ENCODE data around the gene ARHGEF4.

The ARHGEF4 gene

DNA sequence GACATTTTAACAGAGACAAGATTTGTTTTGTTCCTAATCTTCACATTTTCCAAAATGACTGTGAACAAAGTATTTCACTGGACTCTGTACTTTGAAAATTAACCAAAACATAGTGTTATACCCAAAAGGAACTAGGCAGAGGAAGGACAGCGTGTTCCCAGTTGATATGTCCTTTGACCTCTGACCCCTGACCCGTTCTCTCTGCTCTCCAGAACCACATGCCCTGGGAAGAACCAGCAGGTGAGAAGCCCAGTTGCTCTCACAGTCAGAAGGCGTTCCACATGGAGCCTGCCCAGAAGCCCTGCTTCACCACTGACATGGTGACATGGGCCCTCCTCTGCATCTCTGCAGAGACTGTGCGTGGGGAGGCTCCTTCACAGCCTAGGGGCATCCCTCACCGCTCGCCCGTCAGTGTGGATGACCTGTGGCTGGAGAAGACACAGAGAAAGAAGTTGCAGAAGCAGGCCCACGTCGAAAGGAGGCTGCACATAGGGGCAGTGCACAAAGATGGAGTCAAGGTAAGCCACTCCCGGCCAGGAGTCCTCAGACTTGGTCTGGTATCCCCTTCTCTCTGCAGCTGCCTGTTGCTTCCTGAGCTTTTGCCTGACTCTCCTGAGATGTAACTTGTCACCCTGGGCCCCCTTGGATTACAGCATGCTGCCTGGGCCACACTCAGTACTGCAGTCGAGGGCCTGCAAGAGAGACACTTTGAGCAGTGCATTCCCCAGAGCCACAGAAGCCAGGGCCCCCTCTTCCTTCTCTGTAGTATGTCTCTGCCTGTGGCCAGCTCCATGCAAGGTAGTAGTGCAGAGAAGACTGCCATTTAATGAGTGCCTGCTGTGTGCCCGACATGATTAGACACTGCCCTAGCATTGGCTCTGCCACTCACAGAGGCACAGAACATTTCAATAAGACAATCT, 94.3 kb downstream of the ARHGEF4 start:
- DNase-seq = no peak

DNA sequence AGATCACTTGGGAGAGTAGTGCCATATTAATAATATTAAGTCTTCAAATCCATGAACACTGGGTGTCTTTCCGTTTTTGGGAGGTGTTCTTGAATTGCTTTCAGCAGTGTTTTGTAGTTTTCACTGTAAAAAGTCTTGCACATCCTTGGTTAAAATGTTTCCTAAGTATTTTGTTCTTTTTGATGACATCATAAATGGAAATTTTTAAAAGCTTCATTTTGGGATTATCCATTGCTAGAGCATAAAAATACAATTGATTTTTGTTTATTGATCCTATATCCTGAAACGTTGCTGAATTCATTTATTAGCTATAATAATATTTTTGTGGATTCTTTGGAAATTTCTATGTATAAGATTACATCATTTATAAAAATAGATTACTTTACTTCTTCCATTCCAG, 96.8 kb downstream of the ARHGEF4 start:
- no peak for DNase-seq

DNA sequence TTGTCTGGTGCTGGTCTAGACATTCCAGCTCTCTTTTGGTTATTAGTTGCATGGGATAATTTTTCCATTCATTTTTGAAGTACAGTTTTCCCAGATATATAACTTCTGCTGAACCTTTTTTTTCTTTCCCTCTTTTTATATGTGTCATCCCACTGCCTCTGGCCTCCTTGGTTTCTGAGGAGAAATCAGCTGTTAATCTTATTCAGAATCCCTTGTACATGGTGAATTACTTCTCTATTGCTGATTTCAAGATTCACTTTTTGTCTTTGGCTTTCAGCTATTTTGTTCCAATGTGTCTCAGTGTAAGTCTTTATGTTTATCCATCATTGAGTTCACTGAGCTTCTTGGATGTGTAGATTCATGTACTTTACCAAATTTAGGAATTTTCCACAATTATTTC, 99.7 kb downstream of the ARHGEF4 start:
- no peak for DNase-seq

DNA sequence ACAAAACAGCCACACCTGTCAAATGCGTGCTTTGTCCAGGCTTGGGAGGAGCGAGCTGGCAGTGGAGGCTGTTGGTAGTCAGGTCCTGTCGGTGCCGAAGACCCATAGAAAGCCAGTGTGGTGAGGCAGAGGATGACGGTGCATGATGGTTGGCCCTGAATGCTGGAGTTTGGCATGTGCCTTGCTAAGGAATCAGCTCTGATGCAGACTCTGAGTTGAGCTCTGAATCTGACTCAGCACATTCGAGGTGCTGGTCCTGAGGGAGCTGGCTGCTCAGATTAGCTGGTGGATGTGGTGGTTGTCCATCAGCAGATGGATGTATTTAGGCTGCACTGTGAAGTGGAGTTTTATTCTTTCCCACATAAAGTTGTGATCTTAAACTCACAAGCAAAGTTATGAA, 111.3 kb downstream of the ARHGEF4 start:
- no peak for DNase-seq

DNA sequence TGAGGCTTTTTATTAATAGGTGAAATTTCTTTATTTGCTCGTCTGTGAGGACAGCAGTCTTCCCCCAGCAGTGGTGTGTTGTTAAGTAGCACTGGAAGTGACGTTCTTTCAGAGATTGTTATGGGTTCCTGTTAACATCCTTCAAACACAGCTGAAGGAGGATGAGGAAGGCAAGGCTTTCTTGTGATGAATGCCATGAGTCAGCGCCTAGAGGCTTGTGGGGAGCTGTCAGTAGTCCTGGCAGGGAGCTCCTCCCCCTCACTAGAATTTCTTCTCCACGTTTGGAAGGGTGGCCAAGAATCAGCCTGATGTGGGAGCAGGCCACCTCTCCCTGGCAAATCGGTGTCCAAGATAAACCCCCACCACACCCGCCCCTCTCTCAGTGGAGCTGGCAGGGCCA, 113.2 kb downstream of the ARHGEF4 start:
- DNase-seq = no peak

DNA sequence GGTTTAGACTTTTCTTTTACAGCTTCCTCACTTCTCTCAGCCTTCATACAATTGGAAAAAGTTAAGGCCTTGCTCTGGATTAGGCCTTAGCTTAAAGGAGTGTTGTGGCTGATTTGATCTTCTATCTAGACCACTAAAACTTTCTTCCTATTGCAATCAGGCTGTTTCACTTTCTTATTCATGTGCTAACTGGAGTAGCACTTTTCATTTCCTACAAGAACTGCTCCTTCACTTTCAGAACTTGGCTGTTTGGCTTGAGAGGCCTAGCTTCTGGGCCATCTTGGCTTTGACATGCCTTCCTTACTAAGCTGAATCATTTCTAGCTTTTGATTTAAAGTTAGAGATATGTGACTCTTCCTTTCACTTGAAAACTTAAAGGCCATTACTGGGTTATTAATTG, 114.3 kb downstream of the ARHGEF4 start:
- no peak for DNase-seq

DNA sequence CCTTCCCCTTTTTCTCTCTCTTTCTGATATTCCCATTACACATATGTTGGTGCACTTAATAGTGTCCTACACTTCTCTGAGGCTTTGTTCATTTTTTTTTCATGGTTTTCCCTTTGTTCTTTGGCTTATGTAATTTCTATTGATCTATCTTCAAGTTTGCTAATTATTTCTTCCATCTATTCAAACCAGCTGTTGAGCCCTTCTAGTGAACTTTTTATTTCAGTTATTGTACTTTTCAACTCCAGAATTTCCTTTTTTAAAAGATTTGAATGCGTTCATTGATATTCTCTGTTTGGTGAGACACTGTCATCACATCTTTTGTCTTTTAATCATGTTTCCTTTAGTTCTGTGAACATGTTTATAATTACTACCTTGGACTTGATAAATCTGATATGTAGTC, 118.2 kb downstream of the ARHGEF4 start:
- DNase-seq = no peak

DNA sequence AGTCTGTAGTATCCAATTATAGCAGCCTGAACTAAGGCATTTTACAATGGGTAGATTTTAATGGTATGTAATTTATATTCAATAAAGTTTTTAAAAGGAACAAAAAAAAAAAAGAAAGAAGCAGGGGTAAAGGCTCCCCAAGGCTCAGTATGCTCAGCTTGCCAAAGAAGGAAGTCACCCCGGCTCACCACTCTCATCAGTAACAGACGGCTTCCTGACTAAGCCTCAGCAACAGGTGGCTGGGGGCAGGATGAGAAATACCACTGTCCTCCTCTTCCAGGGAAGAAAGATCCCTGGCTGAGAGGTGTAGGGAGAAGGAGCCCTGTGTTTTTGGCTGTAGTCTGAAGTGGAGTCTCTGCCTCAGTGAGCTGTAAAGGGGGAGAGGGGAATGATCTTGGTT, 121.2 kb downstream of the ARHGEF4 start:
- no peak for DNase-seq

DNA sequence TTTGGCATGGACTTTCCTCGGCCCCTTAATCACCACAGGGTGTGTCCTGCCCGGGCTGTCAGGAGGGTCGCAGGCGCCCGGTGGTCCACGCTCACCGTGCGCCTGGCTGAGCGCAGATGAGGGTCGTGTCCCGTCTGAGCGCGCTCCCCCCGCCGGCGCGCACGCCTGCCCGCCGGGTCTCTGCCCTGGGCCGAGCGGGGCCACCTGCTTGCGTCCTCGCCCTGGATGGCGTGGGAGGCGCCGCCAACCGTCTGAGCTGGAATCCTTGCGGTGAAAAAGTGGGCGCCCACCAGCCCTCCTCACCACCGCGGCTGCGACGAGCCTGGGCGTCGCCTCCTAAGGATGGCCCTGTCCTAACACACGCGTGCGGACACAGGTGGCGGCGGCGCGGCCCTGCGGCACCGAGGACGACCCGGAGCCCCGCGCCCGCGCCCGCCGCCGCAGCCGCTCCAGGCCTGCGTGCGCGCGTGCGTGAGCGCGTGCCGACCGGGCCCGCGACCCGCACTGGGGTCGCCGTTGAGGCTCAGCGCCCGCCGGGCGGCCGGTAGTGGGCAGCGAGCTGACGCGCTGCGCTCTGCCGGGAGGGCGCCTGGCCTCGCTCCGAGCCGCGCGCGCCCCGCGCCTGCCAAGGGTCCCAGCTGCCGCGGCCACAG, 126.6 kb downstream of the ARHGEF4 start:
- no peak for DNase-seq

DNA sequence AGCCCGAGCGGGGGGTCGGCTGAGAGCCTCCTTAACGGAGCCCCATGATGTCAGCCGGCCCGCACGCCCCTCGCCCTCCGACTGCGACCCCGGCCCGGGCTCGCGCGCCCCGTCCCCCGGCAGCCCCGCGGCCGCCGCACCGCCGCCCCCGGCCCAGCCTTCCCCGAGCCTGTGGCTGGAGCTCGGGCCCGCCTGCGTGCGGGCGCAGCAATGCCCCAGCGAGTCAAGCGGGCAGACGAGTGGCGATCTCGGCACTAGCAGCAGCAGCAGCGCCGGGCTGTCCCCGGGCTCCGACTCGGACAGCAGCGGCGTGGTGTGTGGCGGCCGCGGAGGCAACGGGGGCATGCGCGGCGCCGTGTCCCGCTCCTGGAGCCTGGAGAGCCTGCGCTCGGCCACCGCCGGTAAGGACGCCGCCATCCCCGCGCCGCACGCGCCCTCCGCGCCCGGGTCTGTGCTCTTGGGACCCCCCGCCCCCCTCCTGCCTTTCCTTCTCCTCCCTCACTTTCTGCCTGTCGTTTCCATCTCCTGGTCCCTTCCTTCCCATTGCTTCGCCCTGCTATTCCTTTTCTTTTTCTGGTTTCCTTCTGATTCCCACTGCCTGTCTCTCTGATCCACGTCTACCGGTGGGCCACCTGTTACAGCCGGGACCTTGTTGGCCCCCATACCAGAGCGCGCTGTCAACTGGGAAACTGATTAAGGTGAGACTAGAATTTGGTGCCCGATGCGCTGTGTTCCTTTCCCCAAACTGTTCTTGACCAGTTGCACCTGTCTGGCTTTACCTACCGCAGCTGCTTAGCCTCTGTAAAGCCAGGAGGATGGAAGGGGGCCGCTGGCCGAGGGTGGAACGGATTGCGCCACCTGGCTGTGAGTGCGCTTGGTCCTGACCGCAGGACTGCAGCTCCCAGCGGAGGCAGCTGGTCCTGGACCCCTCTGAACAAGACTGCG, 127.4 kb downstream of the ARHGEF4 start:
- DNase-seq = no peak

DNA sequence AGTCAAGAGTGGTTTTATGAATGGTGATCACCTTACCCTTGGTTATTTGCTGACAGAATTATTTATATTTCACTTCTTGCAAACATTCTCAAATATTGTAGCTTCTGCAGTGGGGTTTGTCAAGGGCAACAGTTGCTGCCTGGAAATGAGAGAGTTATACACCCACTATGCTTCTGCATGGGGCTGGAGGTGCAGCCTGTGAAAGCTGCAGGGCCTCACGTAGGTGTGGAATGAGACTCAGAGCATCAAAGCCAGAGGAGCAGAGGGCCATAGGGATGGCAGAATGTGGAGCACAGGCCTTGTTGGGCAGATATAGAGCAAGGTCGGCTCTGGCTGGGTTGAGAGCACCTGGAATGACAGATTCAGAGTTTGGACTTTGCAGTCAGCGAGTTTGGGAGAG, 128.2 kb downstream of the ARHGEF4 start:
- no peak for DNase-seq

DNA sequence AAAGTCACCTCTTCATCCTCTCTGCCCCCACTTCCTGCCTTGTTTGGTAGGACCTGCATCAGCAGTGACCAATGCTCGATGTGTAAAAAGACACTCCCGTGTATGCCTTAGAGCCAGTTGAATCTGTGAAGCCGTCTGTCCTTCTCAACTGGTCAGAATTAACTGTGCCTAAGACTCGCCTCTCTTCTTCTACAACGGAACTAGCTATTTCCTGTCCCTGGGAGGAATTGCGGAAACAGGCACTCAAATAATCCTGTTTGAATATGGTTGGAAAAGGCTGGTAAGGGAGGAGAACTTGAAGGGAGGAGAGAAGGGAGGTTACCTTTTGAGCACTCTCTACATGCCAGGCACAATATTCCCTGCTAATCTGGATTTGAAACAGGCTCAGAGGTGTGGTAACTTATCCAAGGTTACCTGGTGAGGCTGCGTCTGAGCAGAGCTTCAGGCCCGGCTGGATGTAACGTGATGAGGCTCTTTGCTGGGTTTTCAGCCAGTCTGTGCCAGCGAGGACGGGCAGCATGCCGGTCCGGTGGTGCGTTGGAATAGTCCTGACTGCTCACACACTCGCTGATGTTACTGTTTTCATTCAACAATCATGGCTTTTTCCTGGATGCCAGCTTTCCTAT, 129.5 kb downstream of the ARHGEF4 start:
- DNase-seq = no peak

DNA sequence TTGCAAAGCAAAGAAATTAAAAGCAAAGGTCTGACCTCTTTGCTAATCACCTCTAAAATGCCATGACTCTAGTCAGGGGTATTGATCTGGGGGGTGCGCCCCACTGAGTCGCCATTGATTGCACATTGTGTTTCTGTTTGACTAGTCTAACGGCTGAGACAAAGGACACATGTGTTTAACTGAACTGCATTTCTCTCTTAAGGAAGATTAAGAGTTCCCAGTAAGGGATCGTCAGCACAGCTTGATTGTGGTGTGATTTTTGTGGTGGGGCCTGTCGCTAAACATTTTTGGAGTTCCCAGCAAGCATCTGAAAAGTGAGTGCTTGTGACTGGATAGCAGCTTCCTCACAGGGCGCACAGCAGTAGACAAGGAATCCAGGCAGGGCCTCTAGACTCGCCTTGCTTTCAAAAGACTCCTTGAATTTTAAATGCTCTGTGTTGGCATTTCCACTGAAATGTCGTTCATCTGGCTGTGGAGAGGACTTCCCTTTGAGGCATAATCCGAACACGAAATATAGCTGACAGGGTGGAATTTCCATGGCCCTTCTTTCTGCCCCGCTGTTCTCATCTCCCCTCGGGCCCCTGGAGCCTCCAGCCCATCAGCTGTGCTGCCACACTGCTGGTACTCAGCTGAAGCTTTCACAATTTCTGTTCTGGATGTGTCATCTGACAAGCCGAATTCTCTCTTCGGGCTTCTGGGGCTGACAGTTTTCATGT, 130.2 kb downstream of the ARHGEF4 start:
- DNase-seq = no peak

DNA sequence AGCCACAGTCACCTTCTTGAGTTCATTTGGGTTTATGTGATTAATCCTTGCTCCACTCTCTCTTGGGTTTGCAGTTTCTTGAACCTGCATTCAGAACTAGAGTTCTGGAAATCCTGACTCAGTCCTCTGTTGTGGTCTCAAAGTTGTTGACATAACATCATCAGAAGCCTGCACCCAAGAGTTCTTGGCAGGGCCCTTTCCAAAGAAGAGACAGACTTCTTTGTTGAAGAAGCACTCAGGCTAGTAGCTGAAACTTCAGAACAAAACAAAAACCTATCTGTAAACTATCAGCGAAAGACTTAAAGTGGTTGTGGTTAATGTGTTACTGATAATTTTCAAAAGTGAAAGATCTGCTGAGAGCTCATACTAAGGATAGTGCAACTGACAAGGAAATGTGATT, 135.7 kb downstream of the ARHGEF4 start:
- DNase-seq = no peak

DNA sequence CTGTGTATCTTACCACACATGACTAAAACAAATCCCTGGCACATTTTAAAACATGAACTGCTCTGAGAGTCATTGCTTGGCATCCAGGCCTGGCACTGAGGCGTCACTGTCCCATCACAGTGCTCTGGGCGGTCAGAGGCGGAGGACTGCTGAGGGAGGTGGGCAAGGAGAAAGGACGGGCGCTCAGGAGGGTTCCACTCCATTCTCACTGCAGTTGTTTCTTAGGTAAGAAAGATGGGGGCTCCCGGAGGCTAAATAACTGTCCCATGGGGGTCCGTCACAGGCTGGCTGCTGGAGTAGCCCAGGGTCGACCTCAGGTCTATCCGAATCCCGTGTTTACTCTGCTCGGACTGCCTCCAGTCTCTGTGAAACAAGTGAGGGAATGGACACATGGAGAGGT, 139.0 kb downstream of the ARHGEF4 start:
- no peak for DNase-seq

DNA sequence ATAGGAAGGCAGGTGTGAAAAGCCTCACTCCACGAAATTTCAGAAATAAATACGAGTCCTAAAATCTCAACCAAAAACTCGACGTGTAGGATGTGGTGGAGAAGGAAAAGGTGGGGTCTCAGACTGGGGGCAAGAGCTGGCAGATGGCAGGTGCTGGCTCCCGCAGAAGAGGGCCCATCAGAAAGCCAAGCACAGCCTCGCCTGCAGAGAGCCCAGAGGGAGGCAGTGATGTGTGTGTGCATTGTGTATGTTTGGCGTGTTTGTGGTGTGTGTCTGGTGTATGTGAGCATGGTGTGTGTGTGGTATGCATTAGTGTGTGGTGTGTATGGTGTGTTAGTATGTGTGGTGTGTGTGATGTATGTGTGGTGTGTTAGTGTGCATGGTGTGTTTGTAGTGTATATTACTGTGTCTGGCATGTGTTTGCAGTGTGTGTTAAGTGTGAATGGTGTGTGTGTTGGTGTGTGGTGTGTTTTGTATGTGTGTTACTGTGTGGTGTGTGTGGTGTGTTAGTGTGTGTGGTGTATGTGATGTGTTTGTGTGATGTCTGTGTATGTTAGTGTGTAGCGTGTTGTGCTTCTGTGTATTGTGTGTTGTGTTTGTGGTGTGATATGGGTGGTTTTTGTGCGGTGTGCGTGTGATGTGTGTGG, 140.0 kb downstream of the ARHGEF4 start:
- DNase-seq = no peak

DNA sequence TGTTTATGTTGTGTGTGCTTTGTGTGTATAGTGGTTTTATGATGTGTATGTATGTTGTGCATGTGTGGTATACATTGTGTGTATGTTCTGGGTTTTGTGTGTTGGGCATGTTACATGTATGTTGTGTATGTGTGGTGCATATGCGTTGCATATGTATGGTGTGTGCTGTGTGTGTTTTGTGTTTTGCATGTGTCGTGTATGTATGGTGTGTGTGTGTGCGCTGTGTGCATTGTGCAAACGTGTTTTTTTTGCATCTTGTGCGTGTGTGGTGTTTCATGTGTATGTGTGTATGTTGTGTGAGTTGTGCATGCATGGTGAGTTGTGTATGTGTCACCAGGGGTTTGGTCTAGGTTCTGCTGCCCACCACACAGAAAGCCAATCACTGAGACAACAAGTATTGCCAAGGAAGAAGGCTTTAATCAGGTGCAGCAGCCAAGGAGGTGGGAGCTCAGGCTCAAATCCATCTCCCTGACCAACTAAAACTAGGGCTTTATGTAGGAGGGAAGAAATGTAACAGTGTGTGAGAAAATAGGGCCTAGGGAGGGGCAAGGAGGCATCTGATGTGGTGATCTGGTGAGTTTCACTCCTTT, 140.8 kb downstream of the ARHGEF4 start:
- no peak for DNase-seq

DNA sequence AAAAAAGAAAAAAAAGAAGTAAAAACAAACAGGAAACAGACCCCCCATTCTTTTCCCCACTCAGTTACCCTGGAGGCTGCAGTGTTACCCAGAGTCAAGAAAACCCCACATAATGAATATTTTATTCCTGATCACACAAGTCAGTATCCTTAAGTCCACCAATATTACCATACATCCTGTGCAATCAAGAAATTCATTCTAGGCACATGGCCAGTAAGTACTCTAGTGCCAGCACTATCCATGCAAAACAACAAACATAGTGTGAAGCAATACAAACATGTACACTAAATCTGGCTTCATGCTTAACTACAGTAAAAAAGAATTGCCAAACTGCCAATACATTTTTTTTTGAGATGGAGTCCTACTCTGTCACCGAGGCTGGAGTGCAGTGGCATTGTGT, 145.0 kb downstream of the ARHGEF4 start:
- no peak for DNase-seq

DNA sequence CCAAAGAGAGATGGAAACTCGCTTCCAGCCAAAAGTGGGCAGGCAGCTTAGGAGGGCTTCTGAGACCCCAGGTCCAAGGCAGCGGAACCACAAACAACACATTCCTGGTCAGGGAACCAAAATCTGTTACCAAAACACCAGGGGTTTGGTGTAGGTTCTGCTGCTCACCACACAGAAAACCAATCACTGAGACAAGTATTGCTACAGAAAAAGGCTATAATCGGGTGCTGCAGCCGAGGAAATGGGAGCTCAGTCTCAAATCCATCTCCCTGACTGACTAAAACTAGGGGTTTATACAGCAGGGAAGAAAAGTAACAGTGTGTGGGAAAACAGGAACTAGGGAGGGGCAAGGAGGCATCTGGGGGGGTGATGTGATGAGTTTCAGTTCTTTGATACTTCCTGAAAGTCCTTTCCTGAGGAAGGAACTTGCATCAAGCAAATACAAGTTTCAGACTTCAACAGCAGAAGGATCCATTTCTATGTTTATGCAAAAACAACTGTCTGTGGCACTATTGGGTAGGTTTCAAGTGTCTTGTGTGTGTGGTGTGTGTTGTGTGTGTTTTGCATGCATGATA, 148.6 kb downstream of the ARHGEF4 start:
- DNase-seq = no peak

DNA sequence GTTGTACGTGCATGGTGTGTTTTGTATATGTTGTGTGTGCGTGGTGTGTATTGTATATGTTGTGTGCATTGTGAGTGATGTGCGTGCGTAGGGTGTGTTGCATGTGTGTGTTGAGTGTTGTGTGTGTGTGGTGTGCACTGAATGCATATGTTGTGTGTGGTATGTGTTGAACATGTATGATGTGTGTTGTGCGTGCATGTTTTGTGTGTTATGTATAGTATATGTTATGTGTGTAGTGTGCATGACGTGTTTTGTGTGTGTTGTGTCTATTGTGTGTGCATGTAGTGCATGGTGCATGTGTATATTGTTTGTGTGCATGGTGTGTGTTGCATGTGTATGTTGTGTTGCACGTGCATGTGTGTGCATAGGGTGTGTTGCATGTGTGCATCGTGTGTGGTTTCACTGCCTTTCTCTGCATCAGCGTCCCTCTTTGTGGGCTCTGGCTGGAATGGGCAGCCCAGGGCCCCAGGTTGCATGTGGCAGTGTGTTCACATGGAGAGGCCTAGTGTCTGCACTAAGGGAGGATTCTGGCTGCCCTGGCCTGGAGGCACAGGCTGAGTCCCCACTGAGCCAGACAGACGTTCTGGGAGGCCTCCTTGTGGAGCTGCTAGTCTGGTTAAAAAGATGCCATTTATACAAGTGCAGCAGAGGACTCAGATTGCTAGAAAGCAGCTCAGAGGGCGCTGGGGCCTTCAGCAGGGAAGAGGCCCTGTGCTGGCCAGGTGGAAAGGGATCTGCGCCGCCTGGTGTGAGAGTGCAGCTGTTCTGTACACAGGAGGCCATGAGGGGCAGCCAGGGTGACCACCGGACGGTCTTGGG, 149.3 kb downstream of the ARHGEF4 start:
- no peak for DNase-seq
